Right atrium auricular region (tissue), 2 donors: Measurements from ENCODE around the gene DENND1A. TPM values are rescaled to one million over a fixed set of nuclear protein-coding genes. Genes with fewer than 3 reads are reported as not detected.

ENCODE experiments used
- DNase-seq: peaks from one replicate; pipeline ENCODE4 v3.0.0-alpha.2; 2019; ENCODE audit warnings: low spot score
- H3K27ac ChIP-seq, 2 donors: fragments of 200-600 bp; sonication (generic); 1 replicate in 1 of 2; 2 replicates in 1 of 2; pipeline ENCODE4 v1.5.1; 2016 to 2019
- H3K27me3 ChIP-seq, 2 donors: fragments of 200-600 bp; sonication (generic); one replicate each; pipeline versions ENCODE4 v1.5.1 to v1.6.0; 2017 to 2019
- H3K36me3 ChIP-seq: fragments of 200-600 bp; sonication (generic); one replicate; pipeline ENCODE4 v1.5.1; 2016
- H3K4me1 ChIP-seq, 2 donors: fragments of 200-600 bp; sonication (generic); one replicate each; pipeline versions ENCODE4 v1.5.1 to v1.6.0; 2017 to 2019
- H3K4me3 ChIP-seq, 2 donors: fragments of 200-600 bp; sonication (generic); 1 replicate in 1 of 2; 2 replicates in 1 of 2; pipeline ENCODE4 v1.5.1; 2017 to 2019; ENCODE audit warnings: mild to moderate bottlenecking in 1 of 2, moderate library complexity in 1 of 2
- H3K9me3 ChIP-seq, 2 donors: fragments of 200-600 bp; sonication (generic); one replicate each; pipeline ENCODE4 v1.5.1; 2019
- total RNA-seq, 2 donors: library from RNA; depleted of rRNA; stranded (reverse); fragments of >200 nt; gene quantifications; one replicate each; pipeline ENCODE4 v1.1.0, GENCODE V29; 2016
- TF ChIP-seq, protein P1 (sequence below), 2 donors: fragments of 200-600 bp; sonication (generic); IDR thresholded peaks; one replicate each; pipeline ENCODE4 v1.5.1; 2019; ENCODE audit warnings: antibody characterized with exemption in 2 of 2

Gene DENND1A
- total RNA-seq, 2 donors from 2014 or later: 14.9 to 23.6 TPM

DNA sequence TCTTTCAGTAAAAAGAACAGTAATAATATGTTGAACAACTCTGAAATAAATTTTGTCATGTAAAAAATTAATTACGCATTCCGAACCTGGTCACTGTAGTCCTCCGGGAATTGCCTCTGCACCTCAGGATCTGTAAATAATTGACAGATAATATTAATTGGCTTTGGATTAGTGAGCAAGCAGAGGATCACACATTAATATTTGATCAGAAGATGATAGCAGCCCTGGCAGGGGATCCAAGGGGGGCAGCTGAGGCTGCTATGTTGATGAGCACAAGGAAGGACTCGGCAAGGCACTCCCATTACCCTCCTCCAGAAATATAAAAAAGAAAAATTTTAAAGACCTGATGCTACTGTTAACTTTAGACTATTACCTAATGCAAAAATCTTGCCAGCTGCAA lies 137.4 kb downstream of the DENND1A start:
- no peak overlapping the region for H3K4me3 ChIP-seq

DNA sequence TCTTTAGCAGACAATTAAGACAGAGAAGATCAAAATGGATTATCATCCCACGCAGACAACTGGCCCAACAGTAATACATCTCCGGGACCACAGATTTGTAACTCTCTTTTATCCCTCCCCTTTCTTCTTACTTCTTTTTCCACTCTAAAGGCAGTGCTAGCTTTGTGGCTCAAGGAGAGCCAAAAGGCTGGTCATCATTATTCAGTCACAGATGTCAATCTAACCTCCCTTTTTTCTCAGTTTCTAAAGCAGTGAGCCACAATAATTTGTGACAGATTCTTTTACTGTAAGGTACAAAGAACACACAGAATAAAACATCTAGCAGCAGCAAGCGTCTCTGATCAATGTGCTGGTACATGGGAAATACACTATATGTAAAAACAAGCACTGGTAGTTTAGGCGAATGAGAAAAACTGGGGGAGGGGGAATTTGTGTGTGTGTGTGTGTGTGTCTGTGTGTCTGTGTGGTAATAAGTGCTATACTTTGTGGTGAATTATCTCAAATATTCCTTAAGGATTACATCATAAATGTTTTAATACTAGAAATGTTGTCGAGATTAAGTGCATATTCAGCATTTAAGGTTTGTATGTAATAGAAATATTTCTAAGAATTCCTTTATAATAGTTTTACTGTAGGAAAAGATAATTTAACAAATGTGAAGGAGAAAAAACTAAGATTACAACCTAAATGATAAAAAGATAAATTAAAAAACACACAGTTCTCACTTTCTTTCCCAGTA lies 140.2 kb downstream of the DENND1A start:
- DNase-seq: no peak
- no peak overlapping the region for H3K4me3 ChIP-seq

More for the DNA sequence above, 137.4 kb downstream of the DENND1A start:
- Histone ChIP-seq H3K36me3 (no peaks in the 10 kb centered on the region), H3K4me1 (no peaks in the 10 kb centered on the region), H3K27ac (no peak overlapping the region), H3K27me3 (no peaks in the 10 kb centered on the region), H3K9me3 (no peaks in the 10 kb centered on the region)
- no peak for DNase-seq
- TF ChIP-seq, protein P1, sequence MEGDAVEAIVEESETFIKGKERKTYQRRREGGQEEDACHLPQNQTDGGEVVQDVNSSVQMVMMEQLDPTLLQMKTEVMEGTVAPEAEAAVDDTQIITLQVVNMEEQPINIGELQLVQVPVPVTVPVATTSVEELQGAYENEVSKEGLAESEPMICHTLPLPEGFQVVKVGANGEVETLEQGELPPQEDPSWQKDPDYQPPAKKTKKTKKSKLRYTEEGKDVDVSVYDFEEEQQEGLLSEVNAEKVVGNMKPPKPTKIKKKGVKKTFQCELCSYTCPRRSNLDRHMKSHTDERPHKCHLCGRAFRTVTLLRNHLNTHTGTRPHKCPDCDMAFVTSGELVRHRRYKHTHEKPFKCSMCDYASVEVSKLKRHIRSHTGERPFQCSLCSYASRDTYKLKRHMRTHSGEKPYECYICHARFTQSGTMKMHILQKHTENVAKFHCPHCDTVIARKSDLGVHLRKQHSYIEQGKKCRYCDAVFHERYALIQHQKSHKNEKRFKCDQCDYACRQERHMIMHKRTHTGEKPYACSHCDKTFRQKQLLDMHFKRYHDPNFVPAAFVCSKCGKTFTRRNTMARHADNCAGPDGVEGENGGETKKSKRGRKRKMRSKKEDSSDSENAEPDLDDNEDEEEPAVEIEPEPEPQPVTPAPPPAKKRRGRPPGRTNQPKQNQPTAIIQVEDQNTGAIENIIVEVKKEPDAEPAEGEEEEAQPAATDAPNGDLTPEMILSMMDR (IDR thresholded peaks at IDR 0.05): no peak

DNA sequence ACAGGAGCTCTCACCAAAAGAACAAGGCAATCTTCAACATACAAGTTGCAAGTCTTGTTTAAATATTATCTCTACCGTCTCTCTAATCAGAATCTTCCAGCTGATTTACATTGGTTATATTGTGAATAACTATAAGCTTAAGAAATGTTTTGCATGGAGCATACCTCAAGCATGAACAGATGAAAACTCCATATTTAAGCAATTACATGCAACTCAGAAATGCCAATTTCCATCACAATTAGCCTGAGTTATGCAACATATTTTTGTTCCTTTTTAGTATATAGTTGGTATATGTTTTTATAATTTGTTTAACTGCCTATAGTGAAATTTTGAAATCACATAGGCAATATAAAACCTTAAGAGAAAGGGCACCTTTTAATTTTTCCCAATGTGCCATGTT lies 142.5 kb downstream of the DENND1A start:
- Histone ChIP-seq H3K27ac (no peak overlapping the region), H3K9me3 (no peaks in the 10 kb centered on the region), H3K4me1 (no peaks in the 10 kb centered on the region), H3K36me3 (no peaks in the 10 kb centered on the region), H3K4me3 (no peak overlapping the region), H3K27me3 (no peaks in the 10 kb centered on the region)
- DNase-seq: no peak
- TF ChIP-seq, protein P1 (IDR thresholded peaks at IDR 0.05): no peak

More for the DNA sequence above, 140.2 kb downstream of the DENND1A start:
- Histone ChIP-seq H3K36me3 (no peaks in the 10 kb centered on the region), H3K9me3 (no peaks in the 10 kb centered on the region), H3K4me1 (no peaks in the 10 kb centered on the region), H3K27ac (no peak overlapping the region), H3K27me3 (no peaks in the 10 kb centered on the region)
- TF ChIP-seq, protein P1 (IDR thresholded peaks at IDR 0.05): no peak

DNA sequence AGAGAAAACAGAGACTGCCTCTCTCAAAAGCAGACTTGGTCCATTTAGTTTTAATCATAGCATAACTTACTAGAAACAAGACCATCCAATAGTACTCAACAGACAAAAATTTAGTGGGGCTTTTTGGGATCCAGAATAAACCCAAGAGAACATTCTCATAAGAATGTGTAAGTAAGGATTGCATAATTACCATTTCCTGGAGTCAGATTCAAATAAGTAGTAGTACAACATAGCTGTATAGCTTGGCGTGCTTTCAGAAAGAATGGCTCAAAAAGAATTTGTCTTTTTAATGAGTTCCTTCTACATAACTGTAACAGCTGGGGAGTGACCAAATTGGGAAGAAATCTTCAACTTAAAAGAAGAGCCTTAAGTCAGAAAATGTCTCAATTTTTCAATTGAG lies 145.4 kb downstream of the DENND1A start:
- TF ChIP-seq, protein P1 (IDR thresholded peaks at IDR 0.05): no peak
- H3K9me3 ChIP-seq: no peaks in the 10 kb centered on the region

DNA sequence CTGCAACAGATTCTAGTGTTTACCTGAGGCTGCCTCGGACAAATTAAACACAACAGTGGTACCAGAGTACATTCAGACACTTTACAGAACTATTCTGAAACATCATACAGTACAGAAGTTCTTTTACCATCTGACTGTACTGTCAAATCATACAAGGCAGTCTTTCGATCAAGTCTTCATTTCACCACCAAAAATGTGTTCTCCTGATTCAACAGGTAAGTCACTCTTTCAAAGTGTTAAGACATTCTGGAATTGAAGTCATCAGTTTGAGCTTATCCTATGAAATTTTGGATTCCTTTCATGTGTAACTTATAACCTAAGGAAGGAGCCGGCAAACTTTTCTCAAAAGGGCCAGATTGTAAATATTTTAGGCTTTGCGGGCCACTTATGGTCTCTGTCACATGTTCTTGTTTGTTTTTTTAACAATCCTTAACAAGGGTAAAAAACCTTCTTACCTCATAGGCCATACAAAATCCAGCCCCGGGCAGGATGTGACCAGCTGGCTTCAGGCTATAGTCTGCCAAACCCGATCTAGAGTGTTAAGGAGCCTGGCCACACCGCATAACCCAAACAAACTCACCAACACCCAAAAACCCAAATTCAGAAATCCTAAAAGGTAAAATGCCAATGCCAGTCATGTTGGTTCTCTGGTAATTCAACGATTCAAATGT lies 151.6 kb downstream of the DENND1A start:
- H3K9me3 ChIP-seq: no peaks in the 10 kb centered on the region
- no peak overlapping the region for H3K27ac ChIP-seq
- H3K36me3 ChIP-seq: no peaks in the 10 kb centered on the region
- no peaks in the 10 kb centered on the region for H3K4me1 ChIP-seq
- no peak overlapping the region for H3K4me3 ChIP-seq
- no peak for DNase-seq
- no peaks in the 10 kb centered on the region for H3K27me3 ChIP-seq
- TF ChIP-seq, protein P1 (IDR thresholded peaks at IDR 0.05): no peak

More for the DNA sequence above, 145.4 kb downstream of the DENND1A start:
- Histone ChIP-seq H3K27me3 (no peaks in the 10 kb centered on the region), H3K4me1 (no peaks in the 10 kb centered on the region), H3K36me3 (no peaks in the 10 kb centered on the region), H3K27ac (no peak overlapping the region), H3K4me3 (no peak overlapping the region)
- no peak for DNase-seq
